ENCODE measurements around the gene SSH2. TPM values are rescaled to one million over a fixed set of nuclear protein-coding genes. Genes with fewer than 3 reads are reported as not detected.
"Not testable (repeated sequence)": the region's sequence is repeated elsewhere in the genome, so short reads cannot be mapped to it uniquely, and the experiment has no call there.

The SSH2 gene
- total and polyA plus RNA-seq, 9 of the 15 experiments (the other 6 are each of a cell fraction or from before 2014, with no cell fraction given) = 3.9 to 16.1 (median 10.2) TPM

- H3K9me1 ChIP-seq (ENCODE audit: control insufficient read depth, insufficient read depth, low read length); in situ Hi-C loops (cut with MboI); H2AFZ ChIP-seq (ENCODE audit: low read depth, low read length); CTCF ChIA-PET (ENCODE audit: low intra/inter-chr PET ratio); BruUV-seq (replicated peaks); H3K36me3 ChIP-seq (ENCODE audit: control insufficient read depth, insufficient read depth, low read length); H3K27ac ChIP-seq (ENCODE audit: extremely low read depth, low read depth, low read length); ATAC-seq; DNase-seq (ENCODE audit: extremely low read depth in 1 of 4, low spot score in 3 of 4); FAIRE-seq; H3K9ac ChIP-seq (ENCODE audit: insufficient read depth in 1 of 2, low read depth in 2 of 2, low read length in 2 of 2); intact Hi-C loops (cut with micrococcal nuclease); H3K79me2 ChIP-seq (ENCODE audit: control insufficient read depth, insufficient read depth, low read length); H3K9me3 ChIP-seq (replicated peaks; ENCODE audit: control insufficient read depth, insufficient read depth, low read depth, low read length); H4K20me1 ChIP-seq (replicated peaks; ENCODE audit: control insufficient read depth, insufficient read depth, low read length); H3K4me3 ChIP-seq; H3K27me3 ChIP-seq (ENCODE audit: control insufficient read depth in 2 of 2, insufficient read depth in 2 of 2, low read length in 2 of 2); H3K4me2 ChIP-seq (ENCODE audit: insufficient read depth, low read length): not testable (repeated sequence)
- POLR2A ChIA-PET = interaction anchor here (0.6 to 0.9 kb wide), 2 partner anchors 16 to 37 kb away, joined by 4 to 5 read pairs; no protein-coding TSS in a partner anchor
- peaks cover 9 to 17% of the 10 kb centered on the region in 2 experiments; a peak in 4 of 5 replicates for H3K4me1 ChIP-seq (replicated peaks in 1 of 2; ENCODE audit: control insufficient read depth in 2 of 2, insufficient read depth in 2 of 2, low read length in 2 of 2)
- 72% methylated on average over 8 of the region's 8 CpGs for WGBS (ENCODE audit: insufficient coverage, low coverage, missing lambda C conversion rate)
These were observed 254.1 kb downstream of the SSH2 start for GRCh38 chr17:29675961-29676360.

GRCh38 chr17:29674281-29674680 is 255.7 kb downstream of the SSH2 start:
- WGBS (ENCODE audit: insufficient coverage, low coverage, missing lambda C conversion rate) = 33% methylated on average over 1 of the region's 1 CpG
- TF ChIP-seq MITF (IDR thresholded peaks at IDR 0.05) (no peak), FOXK2 (conservative IDR thresholded peaks at IDR 0.05 in 1 of 2, IDR thresholded peaks at IDR 0.05 in 1 of 2; ENCODE audit: low read depth in 2 of 2) (no peak), RBM39 (optimal IDR thresholded peaks at IDR 0.05; ENCODE audit: low read depth, low read length) (no peak), ETV5 (CRISPR knock-in tag; IDR thresholded peaks at IDR 0.05; ENCODE audit: low read depth) (no peak), ELK1 (CRISPR knock-in tag; IDR thresholded peaks at IDR 0.05) (no peak), ETV1 (tag; conservative IDR thresholded peaks at IDR 0.05; ENCODE audit: low read depth) (no peak), SAFB2 (IDR thresholded peaks at IDR 0.05; ENCODE audit: borderline replicate concordance, low read depth, low read length, severe bottlenecking) (no peak), RAD21 (CRISPR knock-in tag; conservative IDR thresholded peaks at IDR 0.05 in 1 of 2, IDR thresholded peaks at IDR 0.05 in 1 of 2) (no peak), STAG1 (CRISPR knock-in tag; IDR thresholded peaks at IDR 0.05; ENCODE audit: borderline replicate concordance) (no peak), CREB5 (CRISPR knock-in tag; IDR thresholded peaks at IDR 0.05) (no peak)

More at GRCh38 chr17:29674281-29674680, 255.7 kb downstream of the SSH2 start:
- Histone ChIP-seq H3K4me1 (replicated peaks in 1 of 2; ENCODE audit: control insufficient read depth in 2 of 2, insufficient read depth in 2 of 2, low read length in 2 of 2) (peaks cover 4 to 11% of the 10 kb centered on the region in 2 experiments; a peak in 3 of 5 replicates), H3K9me3 (replicated peaks; ENCODE audit: control insufficient read depth, insufficient read depth, low read depth, low read length) (no peaks in the 10 kb centered on the region), H3K9ac (ENCODE audit: insufficient read depth in 1 of 2, low read depth in 2 of 2, low read length in 2 of 2) (no peak overlapping the region), H3K27me3 (ENCODE audit: control insufficient read depth in 2 of 2, insufficient read depth in 2 of 2, low read length in 2 of 2) (no peaks in the 10 kb centered on the region), H3K79me2 (ENCODE audit: control insufficient read depth, insufficient read depth, low read length) (no peaks in the 10 kb centered on the region), H3K4me2 (ENCODE audit: insufficient read depth, low read length) (no peak overlapping the region), H3K4me3 (no peak overlapping the region), H2AFZ (ENCODE audit: low read depth, low read length) (no peak overlapping the region), H4K20me1 (replicated peaks; ENCODE audit: control insufficient read depth, insufficient read depth, low read length) (no peaks in the 10 kb centered on the region), H3K36me3 (ENCODE audit: control insufficient read depth, insufficient read depth, low read length) (peaks cover 5% of the 10 kb centered on the region; the same call in 2 of the 3 replicates), H3K9me1 (ENCODE audit: control insufficient read depth, insufficient read depth, low read length) (no peaks in the 10 kb centered on the region), H3K27ac (ENCODE audit: extremely low read depth, low read depth, low read length) (no peak overlapping the region)
- ATAC-seq = no peak
- in situ Hi-C loops (cut with MboI) (no loop called here), intact Hi-C loops (cut with micrococcal nuclease) (no loop called here)
- DNase-seq (ENCODE audit: extremely low read depth in 1 of 4, low spot score in 3 of 4) = no peak
- ChIA-PET CTCF (ENCODE audit: low intra/inter-chr PET ratio) (no interaction called here), POLR2A (interaction anchor here (1.0 to 1.4 kb wide), 3 partner anchors 8 to 37 kb away, joined by 3 read pairs; no protein-coding TSS in a partner anchor)
- BruUV-seq (replicated peaks) = no TSS peak
- FAIRE-seq = no peak
